NCI-H82 (cell line): Measurements from ENCODE around the gene SFSWAP.

ENCODE experiments used
- DNase-seq: peaks from one replicate; lab custom pipeline; 2025; lab: John Stamatoyannopoulos, UW

SFSWAP gene

DNA sequence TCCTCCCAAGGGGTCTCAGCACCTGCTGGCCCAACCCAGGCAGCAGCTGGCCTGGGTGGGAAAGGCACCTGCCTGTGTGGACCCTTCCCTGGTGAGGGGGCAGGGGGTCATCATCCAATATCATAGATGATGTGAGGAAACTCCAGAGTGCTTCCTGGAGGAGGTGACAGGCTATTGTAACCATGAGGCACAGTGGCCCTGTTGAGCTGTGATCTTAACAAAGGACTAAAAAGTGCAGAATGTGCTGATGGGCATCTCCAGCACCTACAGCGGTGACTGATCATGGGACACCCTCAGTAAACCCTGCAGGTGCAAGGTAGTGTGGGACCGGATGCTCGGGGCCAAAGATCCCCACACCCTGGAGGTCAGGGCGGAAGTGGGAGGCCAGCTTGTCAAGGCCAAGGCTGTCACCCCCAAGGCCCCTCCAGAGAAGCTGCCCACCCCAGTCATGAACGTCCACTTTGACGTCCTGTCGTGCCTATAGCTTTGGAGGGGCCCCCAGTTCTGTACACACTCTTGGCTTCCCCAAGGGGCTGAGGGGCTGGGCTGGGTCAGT lies 124.8 kb downstream of the SFSWAP start:
- DNase-seq = no peak

- DNase-seq = peak; percentile 29
These were observed 125.3 kb downstream of the SFSWAP start for GRCh38 chr12:131836193-131836592.

DNA sequence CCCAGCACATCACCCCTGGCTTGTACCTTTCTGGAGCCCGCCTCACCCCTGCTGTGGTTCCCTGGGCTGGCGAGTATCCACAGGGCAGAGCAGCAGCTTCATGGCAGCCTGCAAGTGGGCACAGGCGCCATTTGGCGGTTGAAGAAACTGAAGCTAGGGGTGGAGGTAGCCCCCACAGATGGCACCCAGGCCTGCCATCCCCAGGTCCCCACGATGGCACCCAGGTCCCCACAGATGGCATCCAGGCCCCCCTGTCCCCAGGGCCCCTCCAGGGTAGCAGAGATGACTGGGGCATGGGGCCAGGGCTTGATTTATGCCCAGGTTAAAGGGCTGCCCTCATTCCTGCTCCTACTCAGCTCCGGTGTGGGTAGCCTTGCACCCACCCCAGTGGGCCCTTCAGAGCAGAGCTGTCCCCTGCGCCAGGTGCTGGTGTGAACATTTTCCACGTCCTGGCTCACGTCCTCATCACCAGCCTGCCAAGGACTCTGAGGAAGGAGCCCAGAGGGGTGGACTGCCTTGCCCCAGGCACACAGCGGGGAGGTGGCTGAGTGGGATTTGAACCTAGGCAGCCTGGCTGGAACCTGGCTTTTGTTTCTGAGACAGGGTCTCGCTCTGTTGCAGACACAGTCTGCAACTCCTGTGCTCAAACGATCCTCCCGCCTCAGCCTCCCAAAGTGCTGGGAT lies 126.0 kb downstream of the SFSWAP start:
- DNase-seq = no peak

- no peak for DNase-seq
These were observed 129.9 kb downstream of the SFSWAP start for GRCh38 chr12:131840643-131841416.

- DNase-seq = no peak
These were observed 130.7 kb downstream of the SFSWAP start for GRCh38 chr12:131841547-131841946.

GRCh38 chr12:131842169-131842568 lies 131.3 kb downstream of the SFSWAP start:
- no peak for DNase-seq

- DNase-seq = no peak
These were observed 132.6 kb downstream of the SFSWAP start for GRCh38 chr12:131843527-131843926.

GRCh38 chr12:131844140-131844539 lies 133.2 kb downstream of the SFSWAP start:
- DNase-seq = no peak

- DNase-seq = no peak
These were observed 133.8 kb downstream of the SFSWAP start for GRCh38 chr12:131844656-131845055.

GRCh38 chr12:131845121-131845520 lies 134.2 kb downstream of the SFSWAP start:
- DNase-seq = no peak

DNA sequence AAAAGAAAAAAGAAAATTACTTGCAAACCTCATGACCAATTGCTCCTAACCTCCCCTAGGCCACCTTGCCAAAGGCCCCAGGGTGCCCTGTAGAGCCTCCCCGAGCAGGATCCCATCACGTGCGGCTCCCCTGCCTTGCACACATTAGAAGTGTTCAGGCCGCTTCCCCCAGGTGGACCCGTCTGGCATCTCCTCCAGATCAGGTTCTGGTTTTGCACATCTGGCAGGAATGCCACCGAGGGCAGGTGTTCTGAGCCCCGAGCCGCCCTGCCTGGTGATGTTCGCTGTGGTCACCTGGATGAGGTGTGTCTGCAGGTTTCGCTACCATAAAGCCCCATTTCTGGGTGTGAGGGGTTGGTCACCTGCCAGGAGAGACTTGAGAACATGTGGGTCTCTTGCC lies 136.6 kb downstream of the SFSWAP start:
- no peak for DNase-seq

- DNase-seq = no peak
These were observed 137.9 kb downstream of the SFSWAP start for GRCh38 chr12:131848753-131849152.
